NCI-H1436 treated with DMSO at 0.1 percent for 48 hours (cell line): ENCODE data around the gene ADARB2.
"Not testable (repeated sequence)": the region's sequence is repeated elsewhere in the genome, so short reads cannot be mapped to it uniquely, and the experiment has no call there.

Experiments used
- DNase-seq: peaks from one replicate; lab custom pipeline; 2025; lab: John Stamatoyannopoulos, UW

The ADARB2 gene

DNA sequence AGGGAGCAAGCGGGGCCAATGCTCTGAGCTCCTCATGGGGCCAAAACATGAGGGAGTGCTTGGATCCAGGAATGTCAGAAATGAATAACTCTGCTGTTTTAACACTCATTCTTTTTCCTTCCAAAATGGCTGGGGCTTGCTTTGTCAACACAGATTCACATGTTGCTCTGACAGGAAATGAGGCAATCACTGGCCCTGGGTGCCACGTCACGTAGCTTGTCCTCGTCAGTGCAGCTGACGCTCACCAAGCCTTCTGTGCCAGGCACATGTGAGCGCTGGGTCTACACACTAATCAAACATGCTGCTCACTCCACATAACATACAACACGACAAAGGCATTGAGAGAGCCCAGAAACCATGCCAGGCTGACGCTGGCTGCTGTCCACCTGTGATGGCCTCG, 482.2 kb downstream of the ADARB2 start:
- DNase-seq: no peak

DNA sequence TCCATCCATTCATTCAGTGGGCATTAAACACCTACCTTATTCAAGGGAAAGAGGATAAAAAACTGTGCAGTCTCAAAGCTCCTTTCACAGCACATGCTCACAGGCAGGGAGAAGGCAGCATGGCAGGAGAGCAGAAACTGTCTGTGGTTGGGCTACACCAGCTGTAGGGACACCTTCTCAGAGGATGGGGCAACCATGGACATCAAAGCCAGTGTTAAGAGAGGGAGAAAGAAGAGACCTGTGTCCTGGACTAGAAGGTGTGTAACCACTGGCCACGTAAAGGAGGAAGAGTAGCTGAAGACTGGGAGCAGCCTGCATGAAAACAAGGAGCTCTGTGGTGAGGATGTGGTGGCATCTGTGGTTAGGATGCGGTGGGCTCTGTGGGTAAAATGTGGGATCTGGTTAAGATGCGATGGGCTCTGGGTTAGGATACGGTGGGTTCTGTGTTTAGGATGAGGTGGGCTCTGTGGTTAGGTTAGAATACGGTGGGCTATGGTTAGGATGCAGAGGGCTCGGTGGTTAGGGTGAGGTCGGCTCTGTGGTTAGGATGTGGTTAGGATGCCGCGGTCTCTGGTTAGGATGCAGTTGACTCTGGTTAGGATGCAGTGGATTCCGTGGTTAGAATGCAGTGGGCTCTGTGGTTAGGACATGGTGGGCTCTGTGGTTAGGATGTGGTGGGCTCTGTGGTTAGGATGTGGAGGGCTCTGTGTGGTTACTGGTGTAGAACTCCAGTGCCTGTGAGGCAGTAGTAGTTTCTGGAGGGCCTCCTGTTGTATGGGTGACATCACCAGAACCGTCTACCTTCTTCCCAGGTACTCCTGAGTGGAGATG, 483.6 kb downstream of the ADARB2 start:
- DNase-seq: no peak

- DNase-seq: no peak
Measured at GRCh38 chr10:1251769-1252168, 485.6 kb downstream of the ADARB2 start.

DNA sequence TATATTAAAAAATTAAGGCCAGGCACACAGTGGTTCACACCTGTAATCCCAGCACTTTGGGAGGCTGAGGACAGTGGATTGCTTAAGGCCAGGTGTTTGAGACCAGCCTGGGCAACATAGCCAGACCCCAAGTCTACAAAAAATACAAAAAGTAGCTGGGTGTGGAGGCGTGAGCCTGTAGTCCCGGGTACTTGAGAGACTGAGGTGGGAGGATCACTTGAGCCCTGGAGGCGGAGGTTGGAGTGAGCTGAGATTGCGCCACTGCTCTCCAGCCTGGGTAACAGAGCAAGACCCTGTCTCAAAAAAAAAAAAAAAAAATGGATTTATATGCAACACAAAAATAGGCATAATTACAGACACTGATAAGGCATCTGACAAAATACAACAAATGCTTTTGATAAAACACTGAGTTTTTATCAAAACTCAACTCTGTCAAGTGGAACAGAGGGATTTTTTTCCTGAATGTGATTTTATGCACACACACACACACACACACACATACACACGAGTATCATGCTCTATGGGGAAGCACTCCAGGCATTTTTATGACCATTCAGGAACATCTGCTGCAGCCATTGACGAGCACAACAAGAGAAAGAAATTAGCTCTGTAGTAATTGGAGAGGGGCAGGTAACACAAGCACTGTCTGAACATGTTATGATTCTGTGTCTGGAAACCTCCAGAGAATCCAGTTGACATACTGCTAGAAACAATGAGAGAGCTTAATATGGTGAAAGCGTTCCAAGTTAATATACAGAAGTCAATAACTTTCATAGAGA, 488.0 kb downstream of the ADARB2 start:
- DNase-seq: peak; percentile 93

- DNase-seq: not testable (repeated sequence)
Measured at GRCh38 chr10:1248262-1248630, 489.1 kb downstream of the ADARB2 start.

DNA sequence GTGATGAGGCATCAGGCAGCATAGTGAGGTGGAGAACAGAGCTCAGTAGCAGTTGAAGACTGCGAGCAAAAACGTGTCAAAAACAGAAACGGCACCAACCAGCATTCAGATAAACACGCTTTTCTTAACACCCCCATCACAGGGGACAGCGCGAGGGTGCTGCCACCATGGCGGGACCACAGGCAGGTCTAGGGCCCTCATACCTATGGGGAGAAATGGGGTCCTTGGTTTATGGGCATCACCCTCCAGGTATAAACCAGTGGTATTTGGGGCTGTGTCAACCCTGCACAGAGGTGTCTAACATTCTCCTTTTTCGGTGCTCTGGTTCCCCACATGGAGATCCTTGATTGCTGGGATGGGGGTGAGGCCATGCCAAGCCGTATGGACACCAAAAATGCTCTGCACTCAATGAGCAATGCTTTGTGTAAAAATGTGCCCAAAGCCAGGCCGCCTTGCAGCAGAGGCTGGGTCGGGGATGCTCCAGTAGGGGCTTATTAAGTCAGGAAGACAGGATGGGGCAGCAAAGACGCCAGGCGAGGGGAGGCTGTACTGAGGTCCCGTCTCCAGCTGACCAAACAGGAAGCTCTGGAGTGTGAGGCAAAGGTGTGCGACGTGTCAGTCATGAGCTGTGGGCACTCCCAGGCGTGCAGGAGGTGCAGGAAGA, 489.6 kb downstream of the ADARB2 start:
- DNase-seq: no peak

DNA sequence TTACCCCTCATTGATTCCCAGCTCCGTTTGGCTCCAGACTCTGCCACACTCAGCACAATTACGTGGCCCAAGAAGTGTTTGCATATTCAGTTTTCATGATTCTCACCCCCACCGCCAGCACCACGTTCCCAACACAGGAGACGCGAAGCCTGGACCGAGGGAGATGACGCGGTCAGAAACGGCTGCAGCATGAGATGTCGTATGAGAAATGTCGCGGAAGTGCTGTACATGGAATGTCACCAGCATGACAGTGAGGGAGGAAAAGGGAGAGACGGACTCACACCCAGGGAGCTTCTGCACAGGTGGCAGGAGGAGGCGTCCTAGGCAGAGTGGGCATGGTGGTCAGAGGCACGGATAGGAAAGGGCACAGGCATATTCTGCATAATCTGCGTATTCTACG, 492.8 kb downstream of the ADARB2 start:
- no peak for DNase-seq

GRCh38 chr10:1243486-1244234, 493.7 kb downstream of the ADARB2 start:
- no peak for DNase-seq

- DNase-seq: no peak
Measured at GRCh38 chr10:1242975-1243374, 494.4 kb downstream of the ADARB2 start.

DNA sequence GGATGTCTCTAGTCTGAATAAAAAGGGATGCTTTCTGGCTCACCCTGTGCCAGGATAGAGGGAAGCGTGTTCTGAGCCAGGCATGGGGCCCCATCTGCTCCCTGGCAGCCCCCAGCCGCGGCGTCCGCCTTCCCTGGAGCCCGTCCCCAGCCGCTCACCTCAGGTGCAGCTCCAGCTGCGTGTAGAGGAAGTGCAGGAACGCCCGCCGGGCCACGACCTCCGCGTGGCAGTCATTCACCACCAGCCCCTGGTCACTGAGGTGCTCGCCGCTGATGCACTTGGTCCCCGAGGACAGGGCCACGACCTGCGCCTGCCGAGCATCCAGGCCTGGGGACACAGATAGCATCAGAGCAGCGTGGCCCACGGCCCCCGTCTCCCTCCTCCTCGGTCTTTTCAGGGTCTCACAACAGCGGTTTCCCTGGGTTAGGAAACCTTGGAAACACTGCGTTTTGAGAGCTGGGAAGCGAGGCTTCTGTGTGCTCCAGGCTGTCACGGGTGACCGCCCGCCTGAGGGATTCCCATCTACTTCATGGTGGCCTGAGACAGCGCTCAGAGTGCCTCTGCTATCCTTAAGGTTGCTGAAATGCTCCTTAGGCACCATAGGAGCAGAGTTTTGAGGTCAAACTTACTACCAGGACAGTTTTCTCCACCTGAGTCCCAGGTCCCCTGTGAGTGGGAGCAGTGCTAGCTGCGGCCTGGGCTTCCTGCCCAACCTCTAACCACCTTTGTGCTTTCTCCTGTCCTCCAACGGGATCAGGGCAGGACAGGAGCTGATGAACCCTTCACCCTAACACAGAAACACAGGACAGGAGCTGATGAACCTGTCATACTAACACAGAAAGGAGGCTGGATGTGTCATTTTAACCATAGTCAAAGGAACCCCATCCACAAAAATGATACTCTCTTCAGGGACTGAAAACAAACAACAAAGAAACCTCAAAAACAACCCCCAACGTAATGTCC, 495.1 kb downstream of the ADARB2 start:
- no peak for DNase-seq

- DNase-seq: no peak
Measured at GRCh38 chr10:1241322-1241890, 495.9 kb downstream of the ADARB2 start.

DNA sequence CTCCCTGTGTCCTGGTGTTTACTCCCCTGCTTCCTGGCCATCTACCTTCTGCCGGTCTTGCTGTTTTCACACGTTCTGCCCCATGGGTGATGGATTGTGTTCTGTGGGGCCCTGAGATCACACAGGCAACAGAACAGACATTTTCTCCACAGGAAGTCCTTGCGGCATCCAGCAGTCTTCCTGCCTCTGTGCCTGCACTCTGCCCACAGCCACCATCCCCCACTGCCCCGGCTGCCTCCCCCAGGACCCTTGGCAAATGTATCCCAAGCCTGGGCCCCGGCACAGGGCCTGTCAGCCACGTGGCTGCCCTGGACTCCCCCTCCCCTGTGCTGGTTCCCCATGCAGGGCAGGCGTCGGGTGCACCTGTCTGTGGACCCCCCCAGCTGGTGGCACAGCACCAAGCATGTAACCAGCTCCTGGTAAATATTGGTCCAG, 497.0 kb downstream of the ADARB2 start:
- DNase-seq: no peak

DNA sequence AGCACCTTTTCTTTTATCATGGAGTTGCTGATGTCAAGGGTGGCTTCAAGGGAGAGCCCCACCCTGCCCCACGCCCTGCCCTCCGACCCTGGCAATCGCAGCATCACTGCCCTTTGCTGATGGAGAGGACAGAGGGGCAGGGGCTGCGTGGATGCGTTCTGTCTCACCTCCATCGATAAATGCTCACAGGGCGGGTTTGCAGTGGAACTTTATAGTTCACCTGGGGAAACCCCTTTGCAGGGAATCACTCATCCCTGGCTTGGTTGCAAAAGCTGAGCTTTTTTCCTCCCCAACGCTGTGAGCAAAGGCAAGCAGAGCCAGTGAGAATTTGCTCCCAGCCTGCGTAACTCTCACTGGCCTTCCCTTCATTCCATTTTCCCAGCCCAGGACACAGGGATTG, 504.3 kb downstream of the ADARB2 start:
- DNase-seq: no peak

DNA sequence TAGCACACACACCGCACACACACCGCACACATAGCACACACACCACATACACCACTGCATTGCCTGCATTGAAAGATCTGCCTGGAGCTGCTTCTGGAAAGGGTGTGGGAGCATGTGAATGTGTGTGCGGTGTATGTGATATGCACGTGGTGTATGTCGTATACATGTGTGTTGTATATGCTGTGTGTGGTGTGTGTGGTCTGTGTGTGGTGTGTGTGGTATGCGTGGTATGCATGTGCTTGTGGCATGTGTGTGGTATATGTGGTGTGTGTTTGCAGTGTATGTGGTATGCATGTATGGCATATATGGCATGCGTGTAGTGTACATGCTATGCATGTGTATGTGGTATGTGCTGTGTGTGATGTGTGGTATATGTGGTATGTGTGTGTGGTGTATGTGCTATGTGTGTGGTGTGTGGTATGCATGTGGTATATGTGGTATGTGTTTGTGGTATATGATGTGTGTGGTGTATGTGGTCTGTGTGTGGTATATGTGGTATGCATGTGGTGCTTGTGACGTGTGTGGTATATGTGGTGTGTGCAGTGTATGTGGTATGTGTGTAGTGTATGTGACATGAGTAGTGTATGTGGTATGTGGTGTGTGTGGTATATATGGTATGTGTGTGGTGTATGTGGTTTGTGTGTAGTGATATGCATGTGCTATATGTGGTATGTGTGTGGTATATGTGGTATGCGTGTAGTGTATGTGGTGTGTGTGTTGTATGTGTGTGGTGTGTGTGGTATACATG, 505.0 kb downstream of the ADARB2 start:
- no peak for DNase-seq

- DNase-seq: no peak
Measured at GRCh38 chr10:1230592-1231275, 506.6 kb downstream of the ADARB2 start.

- DNase-seq: no peak
Measured at GRCh38 chr10:1230138-1230537, 507.2 kb downstream of the ADARB2 start.

DNA sequence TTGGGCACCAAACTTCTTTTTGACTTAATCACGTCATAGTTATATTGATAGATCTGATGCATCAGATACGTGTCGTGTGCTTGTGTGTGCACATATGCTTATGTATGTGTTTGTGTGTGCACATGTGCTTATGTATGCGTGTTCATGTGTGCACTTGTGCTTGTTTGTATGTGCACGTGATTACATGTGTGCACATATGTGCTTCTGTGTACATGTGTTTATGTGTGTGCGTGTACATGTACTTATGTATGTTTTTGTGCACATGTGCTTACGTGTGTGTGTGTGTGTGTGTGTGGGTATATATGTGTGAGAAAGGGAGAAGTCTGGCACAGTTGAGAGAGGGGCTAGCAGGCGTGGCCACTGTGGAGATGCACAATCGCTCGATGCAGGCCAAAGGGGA, 507.8 kb downstream of the ADARB2 start:
- DNase-seq: no peak

- DNase-seq: no peak
Measured at GRCh38 chr10:1229116-1229515, 508.2 kb downstream of the ADARB2 start.

- no peak for DNase-seq
Measured at GRCh38 chr10:1228467-1228975, 508.8 kb downstream of the ADARB2 start.
